ENCODE measurements around the gene DPY19L3. TPM values are rescaled to one million over a fixed set of nuclear protein-coding genes. Genes with fewer than 3 reads are reported as not detected.
"Not testable (repeated sequence)": the region's sequence is repeated elsewhere in the genome, so short reads cannot be mapped to it uniquely, and the experiment has no call there.

The DPY19L3 gene
- total and polyA plus RNA-seq, 2 experiments from 2014 or later, result 12.5 to 64.3 TPM

GRCh38 chr19:32377088-32377487 lies 28.5 kb upstream of the DPY19L3 start:
- not testable (repeated sequence) for H3K4me3 ChIP-seq; H3K36me3 ChIP-seq; H3K4me1 ChIP-seq (ENCODE audit: low read depth); H3K9me3 ChIP-seq (ENCODE audit: low read depth); H3K27ac ChIP-seq; H3K27me3 ChIP-seq
- peak in 1 of 2 donors; percentile 21 for DNase-seq (ENCODE audit: low read depth in 1 of 2, low spot score in 1 of 2)
- TF ChIP-seq CTCF (IDR thresholded peaks at IDR 0.05; ENCODE audit: low read depth, low read length), result peak; percentile 41

GRCh38 chr19:32380269-32380668 lies 25.3 kb upstream of the DPY19L3 start:
- no peak for TF ChIP-seq CTCF (IDR thresholded peaks at IDR 0.05; ENCODE audit: low read depth, low read length)
- Histone ChIP-seq H3K36me3 (peaks cover 30% of the 10 kb centered on the region), H3K27ac (no peak overlapping the region), H3K9me3 (ENCODE audit: low read depth) (no peaks in the 10 kb centered on the region), H3K27me3 (no peaks in the 10 kb centered on the region), H3K4me3 (no peak overlapping the region), H3K4me1 (ENCODE audit: low read depth) (no peaks in the 10 kb centered on the region)
- DNase-seq (ENCODE audit: low read depth in 1 of 2, low spot score in 1 of 2), result no peak

GRCh38 chr19:32387701-32388392 lies 17.7 kb upstream of the DPY19L3 start:
- H3K27me3 ChIP-seq, result no peaks in the 10 kb centered on the region
- TF ChIP-seq CTCF (IDR thresholded peaks at IDR 0.05; ENCODE audit: low read depth, low read length), result no peak
- DNase-seq (ENCODE audit: low read depth in 1 of 2, low spot score in 1 of 2), result peak in 1 of 2 donors; percentile 20
- no peak overlapping the region for H3K4me3 ChIP-seq
- peaks cover 17% of the 10 kb centered on the region for H3K36me3 ChIP-seq
- H3K27ac ChIP-seq, result no peak overlapping the region
- H3K9me3 ChIP-seq (ENCODE audit: low read depth), result no peaks in the 10 kb centered on the region
- peaks cover 5% of the 10 kb centered on the region for H3K4me1 ChIP-seq (ENCODE audit: low read depth)

- no peak for DNase-seq (ENCODE audit: low read depth in 1 of 2, low spot score in 1 of 2)
- no peak for TF ChIP-seq CTCF (IDR thresholded peaks at IDR 0.05; ENCODE audit: low read depth, low read length)
- Histone ChIP-seq H3K27me3 (no peaks in the 10 kb centered on the region), H3K27ac (no peak overlapping the region), H3K4me1 (ENCODE audit: low read depth) (peaks cover 10% of the 10 kb centered on the region), H3K36me3 (peaks cover 11% of the 10 kb centered on the region), H3K9me3 (ENCODE audit: low read depth) (no peaks in the 10 kb centered on the region), H3K4me3 (no peak overlapping the region)
Observed at GRCh38 chr19:32388393-32388855, 17.1 kb upstream of the DPY19L3 start.

- Histone ChIP-seq H3K27ac (peak overlapping the region; percentile 92), H3K4me3 (no peak overlapping the region), H3K9me3 (ENCODE audit: low read depth) (no peaks in the 10 kb centered on the region), H3K4me1 (ENCODE audit: low read depth) (peaks cover 14% of the 10 kb centered on the region), H3K36me3 (no peaks in the 10 kb centered on the region), H3K27me3 (no peaks in the 10 kb centered on the region)
- peak in 1 of 2 donors; percentile 63 for DNase-seq (ENCODE audit: low read depth in 1 of 2, low spot score in 1 of 2)
- no peak for TF ChIP-seq CTCF (IDR thresholded peaks at IDR 0.05; ENCODE audit: low read depth, low read length)
Observed at GRCh38 chr19:32392901-32393300, 12.7 kb upstream of the DPY19L3 start.
